GM23248 (cell line): Measurements from ENCODE around the gene CCT4.

Source experiments
- EZH2 ChIP-seq: fragments of 200-600 bp; sonication (generic); IDR thresholded peaks from 2 replicates; pipeline ENCODE4 v1.6.1; 2018; ENCODE audit warnings: antibody characterized with exemption, mild to moderate bottlenecking; ENCODE audit not compliant: insufficient read depth, poor library complexity, severe bottlenecking
- EZH2phosphoT487 ChIP-seq: fragments of 200-600 bp; sonication (generic); IDR thresholded peaks from 2 replicates; pipeline ENCODE4 v1.6.1; 2018; ENCODE audit warnings: antibody characterized with exemption, moderate library complexity, mild to moderate bottlenecking, low read depth; ENCODE audit not compliant: insufficient read depth

DNA sequence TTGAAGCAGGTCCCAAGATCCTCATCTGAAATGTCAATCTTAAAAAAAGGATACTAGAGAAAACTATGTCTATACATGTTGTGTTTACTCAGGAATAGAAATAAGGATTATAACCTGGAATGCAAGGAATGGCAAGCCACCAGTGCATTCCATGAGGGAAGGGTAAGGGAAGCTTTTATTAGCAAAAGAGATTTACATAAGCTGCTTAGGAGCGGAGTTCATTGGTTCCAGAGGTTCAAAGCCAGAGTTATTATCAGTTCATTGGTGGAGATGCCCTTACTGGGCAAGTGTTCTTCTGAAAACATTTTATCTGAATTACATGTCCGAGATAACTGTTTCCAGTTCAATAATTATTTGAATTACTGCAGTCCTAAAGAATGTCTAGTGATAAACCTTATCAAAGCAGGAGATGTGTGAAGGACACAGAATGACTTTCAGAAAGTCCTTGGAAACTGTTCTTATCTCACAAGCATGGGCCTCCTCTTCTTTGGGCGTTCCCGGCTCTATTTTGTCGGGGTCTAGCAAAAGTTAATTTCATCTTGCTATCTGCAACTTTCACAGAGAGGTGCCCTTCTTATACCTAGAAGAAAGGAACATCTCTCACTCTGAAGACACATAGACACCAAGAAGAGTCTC, 40.5 kb upstream of the CCT4 start:
- TF ChIP-seq EZH2 (no peak), EZH2phosphoT487 (no peak)
